Measurements from ENCODE around the gene PCBP4.

DNA sequence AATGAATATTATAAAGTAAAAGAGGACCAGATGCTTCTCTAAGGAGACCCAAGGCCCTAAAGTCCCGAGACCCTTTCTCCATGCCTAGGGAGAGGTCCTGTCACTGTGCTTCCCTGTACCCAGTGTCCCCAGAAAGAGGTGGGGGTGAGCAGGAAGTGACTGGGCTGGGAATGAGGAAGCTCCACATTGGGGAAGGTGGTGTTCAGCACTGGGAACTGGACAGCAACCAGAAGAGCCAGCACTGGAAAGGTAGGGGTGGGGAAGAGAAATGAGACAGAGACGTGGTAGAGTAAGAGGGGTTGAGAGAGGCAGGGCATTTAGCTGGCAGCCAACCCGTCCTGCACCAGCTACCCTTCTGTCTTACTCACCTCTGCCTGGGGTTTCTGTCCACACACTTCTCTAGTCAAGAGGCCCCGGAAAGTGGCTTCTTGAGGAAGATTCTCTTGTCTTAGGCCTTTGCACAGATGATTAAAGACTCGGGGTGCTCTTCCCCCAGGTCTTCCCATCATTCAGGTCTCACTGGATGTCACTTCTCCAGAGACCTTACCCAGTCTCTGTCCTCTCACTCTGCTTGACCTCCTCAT lies 37.7 kb downstream of the PCBP4 start:
- TF ChIP-seq, protein P1, sequence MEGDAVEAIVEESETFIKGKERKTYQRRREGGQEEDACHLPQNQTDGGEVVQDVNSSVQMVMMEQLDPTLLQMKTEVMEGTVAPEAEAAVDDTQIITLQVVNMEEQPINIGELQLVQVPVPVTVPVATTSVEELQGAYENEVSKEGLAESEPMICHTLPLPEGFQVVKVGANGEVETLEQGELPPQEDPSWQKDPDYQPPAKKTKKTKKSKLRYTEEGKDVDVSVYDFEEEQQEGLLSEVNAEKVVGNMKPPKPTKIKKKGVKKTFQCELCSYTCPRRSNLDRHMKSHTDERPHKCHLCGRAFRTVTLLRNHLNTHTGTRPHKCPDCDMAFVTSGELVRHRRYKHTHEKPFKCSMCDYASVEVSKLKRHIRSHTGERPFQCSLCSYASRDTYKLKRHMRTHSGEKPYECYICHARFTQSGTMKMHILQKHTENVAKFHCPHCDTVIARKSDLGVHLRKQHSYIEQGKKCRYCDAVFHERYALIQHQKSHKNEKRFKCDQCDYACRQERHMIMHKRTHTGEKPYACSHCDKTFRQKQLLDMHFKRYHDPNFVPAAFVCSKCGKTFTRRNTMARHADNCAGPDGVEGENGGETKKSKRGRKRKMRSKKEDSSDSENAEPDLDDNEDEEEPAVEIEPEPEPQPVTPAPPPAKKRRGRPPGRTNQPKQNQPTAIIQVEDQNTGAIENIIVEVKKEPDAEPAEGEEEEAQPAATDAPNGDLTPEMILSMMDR (conservative IDR thresholded peaks at IDR 0.05; ENCODE audit: low read length), result no peak
- no peak for TF ChIP-seq EZH2phosphoT487 (IDR thresholded peaks at IDR 0.05; ENCODE audit: borderline replicate concordance, low read depth, low read length)
